Ramos (cell line): Measurements from ENCODE around the gene TMEM185A.
"Not testable (repeated sequence)": the region's sequence is repeated elsewhere in the genome, so short reads cannot be mapped to it uniquely, and the experiment has no call there.

Source experiments
- in situ Hi-C: fragments of 300-500 bp; cut with MboI; formaldehyde crosslinking; loops from one replicate; pipeline ENCODE4 v1.14.3; 2022; ENCODE audit warnings: low sequenced_read_pairs; ENCODE audit not compliant: unreplicated experiment

TMEM185A gene

GRCh38 chrX:149631234-149632165 lies at the start of gene TMEM185A:
TMEM185A (minus strand) TSS chrX:149631792; CDS start chrX:149631580, 212 bp downstream.
- in situ Hi-C loops, result no loop called here

- in situ Hi-C loops, result no loop called here
Observed at GRCh38 chrX:149681182-149681581, 49.6 kb upstream of the TMEM185A start.

GRCh38 chrX:149679164-149679678 lies 47.6 kb upstream of the TMEM185A start:
- in situ Hi-C loops, result not testable (repeated sequence)

GRCh38 chrX:149675554-149675953 lies 44.0 kb upstream of the TMEM185A start:
- in situ Hi-C loops, result not testable (repeated sequence)

GRCh38 chrX:149675088-149675487 lies 43.5 kb upstream of the TMEM185A start:
- in situ Hi-C loops, result not testable (repeated sequence)

- in situ Hi-C loops, result not testable (repeated sequence)
Observed at GRCh38 chrX:149660613-149661012, 29.0 kb upstream of the TMEM185A start.

GRCh38 chrX:149656260-149656884 lies 24.8 kb upstream of the TMEM185A start:
- in situ Hi-C loops, result not testable (repeated sequence)

GRCh38 chrX:149652232-149652981 lies 20.8 kb upstream of the TMEM185A start:
- in situ Hi-C loops, result no loop called here

- in situ Hi-C loops, result no loop called here
Observed at GRCh38 chrX:149650162-149650561, 18.6 kb upstream of the TMEM185A start.

- in situ Hi-C loops, result no loop called here
Observed at GRCh38 chrX:149648932-149649331, 17.3 kb upstream of the TMEM185A start.

GRCh38 chrX:149647505-149647904 lies 15.9 kb upstream of the TMEM185A start:
- in situ Hi-C loops, result no loop called here

- in situ Hi-C loops, result no loop called here
Observed at GRCh38 chrX:149643496-149643895, 11.9 kb upstream of the TMEM185A start.

GRCh38 chrX:149641835-149642234 lies 10.2 kb upstream of the TMEM185A start:
- in situ Hi-C loops, result no loop called here

- in situ Hi-C loops, result no loop called here
Observed at GRCh38 chrX:149641432-149641831, 9.8 kb upstream of the TMEM185A start.

- in situ Hi-C loops, result no loop called here
Observed at GRCh38 chrX:149639568-149639967, 8.0 kb upstream of the TMEM185A start.

GRCh38 chrX:149638860-149639259 lies 7.3 kb upstream of the TMEM185A start:
- in situ Hi-C loops, result no loop called here

- in situ Hi-C loops, result no loop called here
Observed at GRCh38 chrX:149633511-149633910, 1.9 kb upstream of the TMEM185A start.

GRCh38 chrX:149630681-149631233 lies 835 bp downstream of the TMEM185A start:
- in situ Hi-C loops, result no loop called here

GRCh38 chrX:149629730-149630387 lies 1.7 kb downstream of the TMEM185A start:
- in situ Hi-C loops, result no loop called here

GRCh38 chrX:149628768-149629167 lies 2.8 kb downstream of the TMEM185A start:
- in situ Hi-C loops, result no loop called here
